Heart left ventricle (tissue), 16 donors: ENCODE measurements around the gene XPOT. TPM values are rescaled to one million over a fixed set of nuclear protein-coding genes. Genes with fewer than 3 reads are reported as not detected.

ENCODE experiments used
- ATAC-seq, 4 donors: fragments of 200-7000 bp; cut with Tn5 transposase; one replicate each; pipeline ENCODE4 v1.9.1; 2020 to 2022; ENCODE audit warnings: moderate library complexity in 4 of 4, mild to moderate bottlenecking in 3 of 4, moderate number of reproducible peaks in 1 of 4
- DNase-seq, 5 donors: peaks; one replicate each; pipeline ENCODE4 v3.0.0-alpha.2; 2020
- H3K27ac ChIP-seq, 12 donors: fragments of 200-600 bp; sonication (generic) in 4 of 12; one replicate each; pipeline versions ENCODE4 v1.5.0 to v1.8.0; 2016 to 2022; ENCODE audit warnings: mild to moderate bottlenecking in 2 of 12
- H3K27me3 ChIP-seq, 9 donors: fragments of 200-600 bp; sonication (generic) in 2 of 9; one replicate each; pipeline versions ENCODE4 v1.5.1 to v1.8.0; 2016 to 2022; ENCODE audit warnings: mild to moderate bottlenecking in 3 of 9
- H3K36me3 ChIP-seq, 9 donors: fragments of 200-600 bp; sonication (generic) in 2 of 9; one replicate each; pipeline versions ENCODE4 v1.5.0 to v1.8.0; 2018 to 2022; ENCODE audit warnings: mild to moderate bottlenecking in 2 of 9
- H3K4me1 ChIP-seq, 12 donors: fragments of 200-600 bp; sonication (generic) in 4 of 12; one replicate each; pipeline versions ENCODE4 v1.5.0 to v1.8.0; 2016 to 2022; ENCODE audit warnings: mild to moderate bottlenecking in 3 of 12
- H3K4me3 ChIP-seq, 12 donors: fragments of 200-600 bp; sonication (generic) in 4 of 12; one replicate each; pipeline versions ENCODE4 v1.5.0 to v1.8.0; 2017 to 2022; ENCODE audit warnings: mild to moderate bottlenecking in 9 of 12, moderate library complexity in 4 of 12
- H3K9me3 ChIP-seq, 12 donors: fragments of 200-600 bp; sonication (generic) in 4 of 12; one replicate each; pipeline versions ENCODE4 v1.5.0 to v1.8.0; 2016 to 2022; ENCODE audit warnings: mild to moderate bottlenecking in 1 of 12
- CTCF ChIP-seq, 12 donors: fragments of 200-600 bp; sonication (generic) in 4 of 12; IDR thresholded peaks; one replicate each; pipeline versions ENCODE4 v1.5.0 to v1.8.0; 2018 to 2022; ENCODE audit warnings: antibody characterized with exemption in 12 of 12, mild to moderate bottlenecking in 5 of 12
- POLR2A ChIP-seq, 2 donors: fragments of 450-650 bp; IDR thresholded peaks; one replicate each; pipeline ENCODE4 v1.6.1; 2017; ENCODE audit warnings: antibody characterized with exemption in 2 of 2, mild to moderate bottlenecking in 2 of 2, moderate library complexity in 2 of 2
- WGBS, 4 donors: extraction: QIAGEN DNeasy Blood & Tissue Kit in 2 of 4; methylation state at CpG; one replicate each; pipeline versions ENCODE4 v1.1.5 to v1.1.7; 2013 to 2018; 5-methylcytosine and 5-hydroxymethylcytosine counted together
- intact Hi-C, 10 donors: fragments of 100-400 bp; cut with DNase I; formaldehyde crosslinking; loops; one replicate each; pipeline versions ENCODE4 v1.11.1 to v1.14.2; 2022
- polyA plus RNA-seq, 2 donors: library from polyadenylated mRNA; stranded (reverse); fragments of 200-250 nt; gene quantifications; one replicate each; pipeline ENCODE4 v1.2.3, GENCODE V29; 2013
- total RNA-seq, 9 donors: library from RNA; depleted of rRNA in 2 of 9; stranded (reverse); fragments of >200 nt in 2 of 9; fragmentation: NEBNext Ultra II Directional in 3 of 9; extraction: Animal tissue kit (Norgen Biotek cat#: 25700) in 3 of 9; gene quantifications; one replicate each; pipeline versions ENCODE4 v1.1.0 to v1.2.4, GENCODE V29; 2016 to 2023
- donor health status: ischemic (EF 13 %, LVEDD 7.1; RV severe dilation, severe dysfunction).
- donor health status: healthy with polysubstance abuse.
- donor health status: DM: no; HTN: yes; CAD: no.
- donor health status: DM: no; HTN: no; CAD: no.
- donor health status: ischemic (EF 25% LVEDD 6.9; RV normal size, moderate dysfunction).
- donor health status: ischemic (EF 25% LVEDD 5.7; RV mildly dilated, moderate dysfunction).
- donor health status: healthy.
- donor health status: DM: yes; HTN: yes; CAD: no.
- donor health status: ischemic (EF 35%, LVEDD 5.7; RV mildly dilated, moderate dysfunction).
- donor health status: nonischemic (EF 11% LVEDD 7.7; RV severe dilation, severe dysfunction).
- donor health status: DM: yes; HTN: yes; CAD: no.
- donor health status: PGD.
- donor health status: ischemic (EF 29% LVEDD 5.4; RV normal size, mild dysfunction).
- donor health status: nonischemic (EF 23%, LVEDD 6.1; RV moderate dilation, normal function).

Gene XPOT
- total and polyA plus RNA-seq, 11 donors, result 6.3 to 37.6 (median 22.0) TPM

GRCh38 chr12:64383675-64384074 is 20.5 kb upstream of the XPOT start:
- TF ChIP-seq POLR2A (IDR thresholded peaks at IDR 0.05), result no peak
- Histone ChIP-seq H3K4me3 (no peak overlapping the region), H3K27me3 (no peaks in the 10 kb centered on the region), H3K4me1 (no peaks in the 10 kb centered on the region), H3K36me3 (no peaks in the 10 kb centered on the region), H3K9me3 (peaks cover 0 to 15% (median 0%) of the 10 kb centered on the region in 12 donors), H3K27ac (no peak overlapping the region)
- intact Hi-C loops, result no loop called here
- no peak for ATAC-seq
- 88 to 97% (median 92%) methylated on average over 1 of the region's 1 CpG for WGBS, 4 donors
- no peak for DNase-seq

GRCh38 chr12:64385019-64385418 is 19.2 kb upstream of the XPOT start:
- TF ChIP-seq POLR2A (IDR thresholded peaks at IDR 0.05) (no peak), CTCF (IDR thresholded peaks at IDR 0.05) (no peak)
- no peak for ATAC-seq
- intact Hi-C loops, result no loop called here

GRCh38 chr12:64385468-64385867 is 18.7 kb upstream of the XPOT start:
- intact Hi-C loops, result no loop called here
- H3K9me3 ChIP-seq, result peaks cover 0 to 10% (median 0%) of the 10 kb centered on the region in 12 donors
- H3K27me3 ChIP-seq, result peaks cover 0 to 17% (median 6%) of the 10 kb centered on the region in 9 donors
- no peak overlapping the region for H3K27ac ChIP-seq
- DNase-seq (no peak), ATAC-seq (no peak)
- H3K4me1 ChIP-seq, result peaks cover 0 to 7% (median 2%) of the 10 kb centered on the region in 12 donors
- TF ChIP-seq CTCF (IDR thresholded peaks at IDR 0.05) (no peak), POLR2A (IDR thresholded peaks at IDR 0.05) (no peak)
- no peak overlapping the region for H3K4me3 ChIP-seq
- 69 to 89% (median 74%) methylated on average over 2 of the region's 2 CpGs for WGBS, 4 donors
- no peaks in the 10 kb centered on the region for H3K36me3 ChIP-seq

More at GRCh38 chr12:64385019-64385418, 19.2 kb upstream of the XPOT start:
- Histone ChIP-seq H3K4me3 (no peak overlapping the region), H3K4me1 (peaks cover 0 to 2% (median 0%) of the 10 kb centered on the region in 12 donors), H3K27ac (no peak overlapping the region), H3K9me3 (peaks cover 0 to 15% (median 0%) of the 10 kb centered on the region in 12 donors), H3K27me3 (peaks cover 0 to 12% (median 2%) of the 10 kb centered on the region in 9 donors), H3K36me3 (no peaks in the 10 kb centered on the region)
- 85 to 97% (median 93%) methylated on average over 3 of the region's 3 CpGs for WGBS, 4 donors
- DNase-seq, result no peak

- peaks cover 0 to 12% (median 4%) of the 10 kb centered on the region in 12 donors for H3K4me1 ChIP-seq
- ATAC-seq (no peak), DNase-seq (no peak)
- H3K36me3 ChIP-seq, result no peaks in the 10 kb centered on the region
- no peaks in the 10 kb centered on the region for H3K9me3 ChIP-seq
- no peak for TF ChIP-seq CTCF (IDR thresholded peaks at IDR 0.05)
- TF ChIP-seq POLR2A (IDR thresholded peaks at IDR 0.05), result no peak
- 91 to 93% (median 93%) methylated on average over 6 of the region's 6 CpGs for WGBS, 4 donors
- intact Hi-C loops, result no loop called here
- peaks cover 0 to 35% (median 18%) of the 10 kb centered on the region in 9 donors for H3K27me3 ChIP-seq
- H3K27ac ChIP-seq, result no peak overlapping the region
- no peak overlapping the region for H3K4me3 ChIP-seq
These were observed 16.9 kb upstream of the XPOT start for GRCh38 chr12:64387197-64387816.
